NCI-H82 (cell line): ENCODE results near the gene LPAR3.

Experiments used
- DNase-seq: peaks from one replicate; lab custom pipeline; 2025; lab: John Stamatoyannopoulos, UW

The LPAR3 gene

DNA sequence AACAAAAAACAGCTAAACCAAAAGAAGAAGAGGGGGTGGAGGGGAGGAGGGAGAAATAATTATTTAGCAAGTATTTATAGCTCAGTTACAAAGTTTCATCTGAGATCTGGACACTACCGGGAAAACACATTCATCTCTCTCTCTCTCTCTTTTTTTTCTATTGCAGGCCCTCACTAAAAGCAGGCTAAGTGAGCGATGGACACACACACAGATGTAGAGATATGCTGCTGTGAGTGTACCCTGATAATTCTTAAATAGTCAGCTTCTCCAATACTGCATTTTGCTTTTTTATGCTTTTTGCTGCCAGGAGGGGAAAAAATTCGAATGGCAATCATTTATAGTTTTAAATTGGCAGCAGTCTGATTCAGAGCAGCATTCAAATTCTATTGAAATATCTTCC lies 65.0 kb downstream of the LPAR3 start:
- no peak for DNase-seq

DNA sequence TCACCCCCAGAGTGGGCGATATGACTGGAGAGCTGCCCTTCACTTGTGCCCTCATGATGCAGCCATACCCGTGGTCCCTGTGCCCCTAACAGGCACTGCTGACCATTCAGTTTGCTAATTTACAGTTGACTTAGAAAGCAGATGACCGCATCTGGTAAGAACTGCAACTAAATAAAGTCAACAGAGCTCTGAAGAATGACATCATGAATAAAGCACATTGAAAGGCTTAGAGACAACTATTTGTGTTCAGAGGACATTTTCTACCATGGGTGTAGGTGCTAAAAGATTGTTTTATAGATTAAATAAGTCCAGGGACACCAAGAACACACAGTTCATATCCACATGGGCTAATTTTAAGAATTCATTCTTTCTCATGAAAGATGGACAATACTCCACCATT lies 65.5 kb downstream of the LPAR3 start:
- DNase-seq, result no peak

DNA sequence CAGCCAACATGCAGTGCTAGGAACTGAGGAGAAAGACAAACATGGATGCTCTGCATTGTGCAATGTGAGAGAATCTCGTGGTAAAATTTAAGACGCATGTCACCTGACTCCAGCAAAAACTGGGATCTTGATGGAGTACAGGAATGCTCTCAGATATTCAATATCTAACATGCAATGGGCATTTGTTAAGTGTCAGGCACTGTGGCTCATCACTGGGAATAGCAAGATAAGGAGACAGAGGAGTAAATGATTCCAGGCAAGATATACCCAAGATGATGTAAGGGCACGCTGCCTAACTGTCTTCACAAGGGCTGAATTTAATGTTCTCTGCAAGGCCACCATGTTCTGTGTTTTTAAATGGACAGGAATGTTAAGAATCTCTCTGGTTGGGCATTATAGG lies 67.8 kb downstream of the LPAR3 start:
- DNase-seq, result no peak

GRCh38 chr1:84823991-84824390 lies 69.0 kb downstream of the LPAR3 start:
- no peak for DNase-seq

DNA sequence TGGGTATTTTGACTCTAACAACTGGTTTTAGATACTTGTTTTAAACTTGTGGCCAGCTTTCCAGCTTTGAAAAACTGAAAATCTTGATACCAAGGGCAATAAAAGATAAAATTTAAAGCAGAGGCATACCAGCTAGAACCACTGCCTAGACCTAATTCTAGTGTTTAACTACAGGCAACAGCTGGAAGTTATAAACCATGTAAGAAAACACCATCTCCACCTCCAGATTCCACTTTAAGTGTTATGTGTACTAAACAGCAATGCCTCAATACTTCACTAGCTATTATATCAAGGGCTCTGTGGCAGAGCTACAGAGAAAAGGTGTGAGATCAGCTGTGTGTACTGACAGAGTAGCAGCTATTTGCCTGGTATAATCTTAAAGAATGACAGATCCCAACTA lies 69.5 kb downstream of the LPAR3 start:
- no peak for DNase-seq

GRCh38 chr1:84810343-84810742 lies 82.7 kb downstream of the LPAR3 start:
- DNase-seq, result peak; percentile 96

- DNase-seq, result no peak
Measured at GRCh38 chr1:84809023-84809422, 84.0 kb downstream of the LPAR3 start.

GRCh38 chr1:84803604-84804003 lies 89.4 kb downstream of the LPAR3 start:
- DNase-seq, result no peak

GRCh38 chr1:84802567-84803232 lies 90.3 kb downstream of the LPAR3 start:
- DNase-seq, result no peak

DNA sequence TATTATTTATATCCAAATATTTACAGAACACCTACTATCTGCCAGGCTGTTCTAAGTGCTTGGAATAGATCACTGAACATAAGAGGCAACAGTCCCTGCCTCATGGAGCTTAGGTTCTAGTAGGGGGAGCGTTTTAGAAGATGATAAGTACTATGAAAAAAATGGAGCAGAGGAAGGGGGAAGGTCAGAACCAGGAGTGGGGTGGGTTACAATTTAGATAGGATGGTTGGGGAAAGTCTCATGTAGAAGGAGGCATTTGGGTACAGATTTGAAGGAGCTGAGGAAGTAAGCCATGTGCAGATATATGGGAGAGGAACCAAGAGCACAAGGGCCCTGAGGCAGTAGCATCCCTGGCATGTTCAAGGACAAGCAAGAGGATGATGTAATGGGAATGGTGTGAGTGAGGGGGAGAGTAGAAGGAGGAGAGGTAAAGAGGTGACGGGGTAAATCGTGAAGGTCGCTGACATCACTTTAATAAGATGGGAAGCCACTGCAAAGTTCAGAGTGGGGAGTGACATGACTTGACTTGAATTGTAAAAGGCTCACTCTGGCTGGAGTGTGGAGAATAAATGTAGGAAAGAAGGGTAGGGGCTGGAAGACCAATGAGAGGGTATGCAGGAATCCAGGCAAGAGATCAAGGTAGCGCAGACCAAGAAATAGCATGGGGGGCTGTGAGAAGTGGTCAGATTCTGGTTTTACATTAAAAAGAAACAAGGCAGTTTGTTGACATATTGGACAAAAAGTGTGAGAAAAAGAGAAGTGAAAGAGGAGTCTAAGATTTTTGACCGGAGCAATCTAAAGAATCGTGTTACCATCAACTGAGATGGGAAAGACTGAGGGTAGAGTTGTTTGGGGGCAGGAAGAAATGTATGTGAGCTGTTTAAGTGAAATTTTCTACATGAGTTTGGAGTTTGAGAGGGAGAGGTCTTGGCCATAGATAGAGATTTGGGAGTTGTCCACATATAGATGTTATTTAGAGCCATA lies 92.6 kb downstream of the LPAR3 start:
- DNase-seq, result no peak

- DNase-seq, result no peak
Measured at GRCh38 chr1:84797603-84798002, 95.4 kb downstream of the LPAR3 start.

GRCh38 chr1:84795966-84796600 lies 96.9 kb downstream of the LPAR3 start:
- no peak for DNase-seq

DNA sequence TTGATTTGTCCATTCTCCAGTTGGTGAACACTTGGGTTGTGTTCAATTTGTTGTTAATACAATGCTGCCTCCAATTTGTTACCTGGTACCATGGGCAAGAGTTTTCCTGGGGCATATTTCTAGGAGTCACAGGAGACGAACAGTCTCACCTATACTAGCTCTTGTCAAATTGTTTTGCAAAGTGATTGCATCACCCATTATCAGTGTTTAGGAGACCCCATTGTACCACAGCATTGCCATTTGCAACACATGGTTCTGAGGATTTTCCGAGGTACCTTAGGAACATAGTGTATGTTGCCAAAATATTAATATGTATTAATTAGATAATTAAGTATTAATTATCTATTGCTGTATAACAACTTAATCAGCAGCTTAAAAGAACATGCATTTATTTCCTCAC lies 97.8 kb downstream of the LPAR3 start:
- no peak for DNase-seq

DNA sequence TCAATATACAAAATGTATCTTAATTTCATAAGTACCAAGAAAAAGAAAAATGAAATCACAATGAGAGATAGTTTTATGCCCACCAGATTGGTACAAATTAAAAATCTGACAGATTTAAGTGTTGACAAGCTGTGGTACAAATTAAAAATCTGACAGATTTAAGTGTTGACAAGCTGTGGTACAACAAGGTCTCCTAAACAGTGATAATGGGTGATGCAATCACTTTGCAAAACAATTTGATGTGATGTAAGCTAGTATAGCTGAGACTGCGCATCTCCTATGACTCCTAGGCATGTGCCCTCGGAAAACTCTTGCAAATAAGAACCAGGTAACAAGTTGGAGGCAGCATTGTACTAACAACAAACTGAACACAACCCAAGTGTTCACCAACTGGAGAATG lies 100.6 kb downstream of the LPAR3 start:
- no peak for DNase-seq

- DNase-seq, result no peak
Measured at GRCh38 chr1:84789014-84789413, 104.0 kb downstream of the LPAR3 start.

GRCh38 chr1:84785271-84786036 lies 107.6 kb downstream of the LPAR3 start:
- DNase-seq, result no peak

DNA sequence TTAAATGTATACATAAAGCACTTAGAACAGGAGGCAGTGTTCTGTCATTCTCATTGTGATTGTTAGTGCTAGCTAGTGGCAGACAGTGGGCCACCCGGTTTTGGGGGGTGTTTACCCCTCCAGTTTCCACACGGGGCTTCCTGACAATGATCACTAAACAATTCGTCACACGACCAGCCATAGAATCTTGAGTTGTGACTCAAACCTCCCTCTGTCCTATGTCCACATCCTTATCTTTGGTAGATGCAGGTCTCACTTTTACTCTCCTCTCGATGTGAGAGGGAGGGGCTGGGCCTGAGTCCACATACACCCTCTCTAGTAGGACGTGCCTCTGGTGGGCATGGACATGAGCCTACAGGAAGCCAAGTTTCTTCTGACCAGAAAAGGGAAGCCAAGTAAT lies 110.1 kb downstream of the LPAR3 start:
- DNase-seq, result no peak

GRCh38 chr1:84781946-84782771 lies 110.8 kb downstream of the LPAR3 start:
- peak; percentile 88 for DNase-seq

- DNase-seq, result no peak
Measured at GRCh38 chr1:84780000-84780716, 112.8 kb downstream of the LPAR3 start.

DNA sequence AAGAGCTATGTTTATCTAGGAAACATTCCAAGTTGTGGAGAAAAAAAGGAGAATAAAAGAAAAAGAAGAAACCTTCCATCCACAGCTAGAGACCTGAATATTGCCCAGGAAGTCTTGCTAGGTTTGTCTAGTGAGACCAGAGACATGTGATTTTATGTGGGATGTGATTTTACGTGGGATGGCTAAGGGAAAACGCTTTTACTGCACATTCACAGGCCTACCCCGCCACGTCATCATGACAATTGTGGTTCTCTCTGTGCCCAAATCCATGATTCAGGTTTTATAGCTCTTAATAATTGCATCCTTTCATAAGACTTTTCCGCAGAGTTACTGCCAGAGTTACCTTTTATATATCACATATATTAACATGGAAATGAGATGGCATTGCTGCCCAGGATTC lies 116.4 kb downstream of the LPAR3 start:
- no peak for DNase-seq

DNA sequence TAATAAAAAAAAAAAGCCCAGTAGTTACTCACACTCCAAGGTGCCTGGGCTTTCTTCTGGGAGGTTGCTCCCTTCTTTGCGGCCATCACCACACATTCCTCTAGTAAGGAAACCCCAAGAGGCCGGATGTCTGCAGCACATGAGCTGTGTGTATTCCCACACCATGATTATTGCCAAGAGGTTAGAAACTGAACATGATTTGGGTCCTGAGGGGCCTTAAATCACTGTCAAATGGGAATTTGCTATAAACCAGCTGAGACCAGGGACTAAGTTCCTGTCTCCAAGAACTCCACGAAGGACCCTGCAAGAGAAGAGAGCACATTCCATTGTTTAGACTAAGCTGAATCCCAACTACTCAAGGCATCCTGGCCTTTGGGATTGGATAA lies 117.5 kb downstream of the LPAR3 start:
- DNase-seq, result no peak
